Measurements from ENCODE around the gene KANK3.
"Not testable (repeated sequence)": the region's sequence is repeated elsewhere in the genome, so short reads cannot be mapped to it uniquely, and the experiment has no call there.

The KANK3 gene

DNA sequence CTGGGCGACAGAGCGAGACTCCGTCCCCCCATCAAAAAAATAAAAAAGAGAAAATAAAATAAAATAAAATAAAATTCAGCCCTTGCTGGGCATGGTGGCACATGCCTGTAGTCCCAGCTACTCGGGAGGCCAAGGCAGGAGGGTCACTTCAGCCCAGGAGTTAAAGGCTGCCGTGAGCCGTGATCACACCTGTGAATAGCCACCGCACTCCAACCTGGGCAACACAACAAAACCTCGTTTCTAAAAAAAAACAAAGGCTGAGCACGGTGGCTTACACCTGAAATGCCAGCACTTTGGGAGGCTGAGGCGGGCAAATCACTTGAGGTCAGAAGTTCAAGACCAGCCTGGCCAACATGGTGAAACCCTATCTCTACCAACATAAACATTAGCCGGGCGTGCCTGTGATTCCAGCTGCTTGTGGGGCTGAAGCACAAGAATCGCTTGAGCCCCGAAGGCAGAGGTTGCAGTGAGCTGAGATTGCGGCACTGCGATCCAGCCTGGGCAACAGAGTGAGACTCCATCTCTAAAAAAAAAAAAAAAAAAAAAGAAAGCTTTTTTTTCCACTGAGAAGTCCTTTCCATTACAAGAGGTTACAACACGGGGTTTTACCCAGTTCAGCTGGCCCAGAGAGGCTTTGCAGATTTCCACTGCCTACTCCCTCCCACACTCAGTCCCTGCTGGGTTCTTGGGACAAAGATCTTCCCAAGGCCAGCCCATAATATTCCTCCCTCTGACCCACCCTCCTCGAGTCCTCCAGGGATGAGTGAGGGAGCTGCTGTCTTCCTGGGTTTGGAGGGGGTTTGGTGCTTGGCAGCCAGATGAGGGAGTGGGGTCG, 27.3 kb upstream of the KANK3 start:
- no peak for DNase-seq

DNA sequence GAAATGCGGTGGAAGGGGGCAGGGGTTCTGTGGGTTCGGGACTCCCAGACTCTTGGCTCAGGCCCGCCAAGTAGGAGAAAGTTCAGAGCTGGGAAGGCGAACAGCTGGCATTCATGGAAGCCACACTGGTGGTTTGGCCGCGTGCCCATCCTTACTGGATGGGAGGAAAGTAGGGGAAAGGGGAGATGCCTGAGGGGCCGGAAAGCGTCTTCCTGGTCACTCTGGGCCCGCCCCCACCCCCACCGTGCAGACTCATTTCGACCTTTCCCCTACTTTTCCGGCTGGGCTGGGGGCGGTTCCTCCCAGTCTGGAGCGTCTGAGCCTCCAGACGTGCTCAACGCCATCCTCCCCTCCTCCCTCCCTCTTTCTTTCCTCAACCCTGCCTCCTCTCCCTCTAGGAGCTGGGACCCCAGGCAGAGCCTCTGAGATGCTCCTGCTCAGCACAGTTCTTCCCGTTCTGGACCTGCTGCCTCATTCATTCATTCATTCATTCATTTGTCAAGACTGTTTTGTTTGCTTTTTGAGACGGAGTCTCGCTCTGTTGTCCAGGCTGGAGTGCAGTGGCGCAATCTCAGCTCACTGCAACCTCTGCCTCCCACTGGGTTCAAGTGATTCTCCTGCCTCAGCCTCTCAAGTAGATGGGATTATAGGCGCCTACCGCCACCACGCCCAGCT, 24.4 kb upstream of the KANK3 start:
- no peak for DNase-seq

DNA sequence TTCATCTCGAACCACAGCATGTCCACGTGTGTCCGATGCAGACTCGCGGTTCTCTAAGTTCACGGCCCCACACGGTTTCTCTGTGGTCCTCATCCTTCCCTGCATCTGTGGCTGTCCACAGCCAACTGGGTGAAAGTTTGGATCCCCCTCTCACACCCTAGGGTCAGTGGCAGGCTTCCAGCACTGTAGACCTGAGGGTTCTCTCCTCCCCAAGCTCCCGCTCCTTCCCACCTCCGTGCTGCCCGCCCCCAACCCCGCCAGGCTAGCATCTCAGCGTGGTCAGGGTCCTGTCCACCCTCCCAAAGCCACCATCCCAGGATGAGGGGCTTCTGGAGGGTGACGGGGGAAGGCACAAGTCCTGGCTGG, 23.9 kb upstream of the KANK3 start:
- DNase-seq, result no peak

DNA sequence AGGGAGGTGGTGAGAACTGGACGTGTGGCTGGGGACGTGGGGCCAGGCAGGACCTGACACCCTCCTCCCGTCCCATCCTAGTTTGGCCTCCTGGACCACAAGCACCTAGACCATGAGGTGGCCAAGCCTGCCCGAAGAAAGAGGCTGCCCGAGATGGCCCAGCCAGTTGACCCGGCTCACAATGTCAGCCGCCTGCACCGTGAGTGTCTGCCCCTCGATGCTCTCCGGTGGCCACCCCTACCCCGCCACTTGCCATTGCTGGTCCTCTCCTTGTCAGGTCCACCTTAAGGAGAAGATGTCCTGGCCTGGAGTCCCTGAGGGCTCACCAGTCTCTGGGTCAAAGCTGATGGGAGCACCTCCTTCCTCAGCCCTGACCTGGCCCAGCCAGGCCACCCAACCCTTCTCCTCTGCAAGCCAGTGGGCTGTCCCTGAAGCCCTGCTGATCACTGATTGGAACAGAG, 23.1 kb upstream of the KANK3 start:
- DNase-seq, result no peak

DNA sequence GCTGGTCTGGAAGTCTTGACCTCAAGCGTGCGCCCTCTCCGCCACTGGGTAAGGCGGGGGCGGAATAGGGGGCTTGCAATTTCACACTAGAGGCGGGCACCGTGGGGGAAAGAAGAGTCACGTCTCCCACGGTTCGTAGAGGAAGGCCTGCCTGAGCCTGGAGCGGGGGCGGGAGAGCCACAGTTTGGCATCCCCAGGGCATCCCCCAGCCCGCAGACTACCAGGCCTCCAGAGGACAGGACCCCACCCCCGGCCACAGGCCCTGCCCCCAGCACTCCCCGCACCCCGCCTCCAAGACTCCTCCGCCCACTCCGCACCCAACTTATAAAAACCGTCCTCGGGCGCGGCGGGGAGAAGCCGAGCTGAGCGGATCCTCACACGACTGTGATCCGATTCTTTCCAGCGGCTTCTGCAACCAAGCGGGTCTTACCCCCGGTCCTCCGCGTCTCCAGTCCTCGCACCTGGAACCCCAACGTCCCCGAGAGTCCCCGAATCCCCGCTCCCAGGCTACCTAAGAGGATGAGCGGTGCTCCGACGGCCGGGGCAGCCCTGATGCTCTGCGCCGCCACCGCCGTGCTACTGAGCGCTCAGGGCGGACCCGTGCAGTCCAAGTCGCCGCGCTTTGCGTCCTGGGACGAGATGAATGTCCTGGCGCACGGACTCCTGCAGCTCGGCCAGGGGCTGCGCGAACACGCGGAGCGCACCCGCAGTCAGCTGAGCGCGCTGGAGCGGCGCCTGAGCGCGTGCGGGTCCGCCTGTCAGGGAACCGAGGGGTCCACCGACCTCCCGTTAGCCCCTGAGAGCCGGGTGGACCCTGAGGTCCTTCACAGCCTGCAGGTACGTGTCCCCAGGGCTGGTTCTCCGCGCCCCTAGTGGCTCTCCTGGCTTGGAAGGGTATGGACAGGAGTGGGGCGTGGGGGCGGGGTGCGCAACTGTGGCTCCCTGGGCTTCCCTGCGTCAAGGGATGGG, 21.0 kb upstream of the KANK3 start, which contains the start of gene ANGPTL4:
Gene ANGPTL4 (plus strand): TSS at position 353 of the 969 bp plus-strand sequence. CDS start 167 bp downstream, at position 520.
- DNase-seq, result no peak

DNA sequence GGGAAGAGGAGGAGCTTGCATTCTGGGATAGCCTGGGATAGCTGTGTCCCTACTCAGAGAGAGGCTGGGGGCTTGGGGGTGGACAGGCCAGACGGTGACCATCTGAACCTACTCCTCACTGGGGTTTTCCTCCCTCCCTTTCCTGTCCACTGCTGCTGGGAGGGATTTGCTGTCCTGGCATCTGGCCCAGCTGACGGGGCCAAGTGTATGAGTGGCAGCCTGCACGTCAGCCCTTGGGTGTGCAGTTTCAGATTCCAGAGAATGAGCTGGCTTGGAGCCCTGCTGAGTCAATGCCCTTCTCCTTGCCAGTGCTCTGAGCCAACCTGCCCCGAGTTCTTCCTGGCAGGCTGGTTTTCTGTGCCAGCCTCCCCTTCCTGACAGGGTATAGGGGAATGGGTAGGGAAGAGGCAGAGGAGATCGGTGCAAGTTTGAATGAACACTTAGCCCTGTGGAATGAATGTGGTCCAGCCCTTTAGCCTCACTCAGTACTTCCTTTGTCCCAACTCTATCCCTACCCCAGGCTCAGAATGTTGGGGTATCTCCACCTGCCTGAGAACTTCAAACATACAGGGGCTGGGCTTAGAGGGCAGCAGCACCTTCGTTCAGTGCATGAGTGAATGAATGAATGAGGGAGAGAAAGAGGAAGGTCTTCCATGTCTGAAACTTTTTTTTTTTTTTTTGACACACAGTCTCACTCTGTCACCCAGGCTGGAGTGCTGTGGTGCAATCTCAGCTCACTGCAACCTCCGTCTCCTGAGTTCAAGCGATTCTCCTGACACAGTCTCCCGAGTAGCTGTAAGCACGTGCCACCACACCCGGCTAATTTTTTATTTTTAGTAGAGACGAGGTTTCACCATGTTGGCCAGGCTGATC, 19.1 kb upstream of the KANK3 start:
- DNase-seq, result no peak

DNA sequence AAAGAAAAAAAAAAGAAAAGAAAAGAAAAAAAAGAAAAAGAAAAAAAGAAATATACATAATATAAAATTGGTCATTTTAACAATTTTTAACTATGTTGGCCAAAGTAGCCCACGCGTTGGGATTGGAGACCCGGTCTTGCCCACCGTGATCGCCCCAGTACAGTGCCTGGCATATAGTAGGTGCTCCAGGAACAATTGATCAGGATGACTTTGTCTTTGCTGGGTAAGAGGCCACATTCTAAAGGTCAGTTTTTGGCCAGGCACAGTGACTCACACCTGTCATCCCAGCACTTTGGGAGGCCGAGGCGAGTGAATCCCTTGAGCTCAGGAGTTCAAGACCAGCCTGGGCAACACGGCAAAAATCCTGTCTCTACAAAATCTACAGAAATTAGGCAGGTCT, 17.1 kb upstream of the KANK3 start:
- DNase-seq, result no peak

DNA sequence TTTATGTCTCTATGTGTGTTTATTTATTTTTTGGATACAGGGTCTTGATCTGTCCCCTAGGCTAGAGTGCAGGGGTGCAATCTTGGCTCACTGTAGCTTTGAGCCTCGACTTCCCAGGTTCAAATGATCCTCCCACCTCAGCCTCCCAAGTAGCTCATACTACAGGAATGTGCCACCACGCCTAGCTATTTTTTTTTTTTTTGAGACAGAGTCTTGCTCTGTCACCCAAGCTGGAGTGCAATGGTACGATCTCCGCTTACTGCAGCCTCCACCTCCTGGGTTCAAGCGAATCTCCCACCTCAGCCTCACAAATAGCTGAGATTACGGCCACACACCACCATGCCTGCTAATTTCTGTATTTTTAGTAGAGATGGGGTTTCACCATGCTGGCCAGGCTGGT, 15.9 kb upstream of the KANK3 start:
- no peak for DNase-seq

DNA sequence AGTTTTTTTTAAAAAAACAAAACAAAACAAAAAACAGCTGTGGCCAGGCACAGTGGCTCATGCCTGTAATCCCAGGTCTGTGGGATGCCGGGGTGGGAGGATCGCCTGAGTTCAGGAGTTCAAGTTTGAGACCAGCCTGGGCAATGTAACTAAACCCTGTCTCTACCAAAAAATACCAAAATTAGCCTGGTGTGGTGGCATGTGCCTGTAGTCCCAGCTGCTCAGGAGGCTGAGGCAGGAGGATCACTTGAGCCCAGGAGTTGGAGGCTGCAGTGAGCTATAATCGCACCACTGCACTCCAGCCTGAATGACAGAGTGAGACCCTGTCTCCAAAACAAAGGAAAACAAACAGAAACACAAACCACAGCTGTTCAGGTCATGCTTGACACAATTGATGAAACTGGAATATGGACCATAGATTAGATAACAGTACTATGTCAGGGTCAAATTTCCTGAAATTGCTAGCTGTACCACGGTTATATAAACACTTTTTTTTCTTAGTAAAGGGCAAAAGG, 14.0 kb upstream of the KANK3 start:
- no peak for DNase-seq

DNA sequence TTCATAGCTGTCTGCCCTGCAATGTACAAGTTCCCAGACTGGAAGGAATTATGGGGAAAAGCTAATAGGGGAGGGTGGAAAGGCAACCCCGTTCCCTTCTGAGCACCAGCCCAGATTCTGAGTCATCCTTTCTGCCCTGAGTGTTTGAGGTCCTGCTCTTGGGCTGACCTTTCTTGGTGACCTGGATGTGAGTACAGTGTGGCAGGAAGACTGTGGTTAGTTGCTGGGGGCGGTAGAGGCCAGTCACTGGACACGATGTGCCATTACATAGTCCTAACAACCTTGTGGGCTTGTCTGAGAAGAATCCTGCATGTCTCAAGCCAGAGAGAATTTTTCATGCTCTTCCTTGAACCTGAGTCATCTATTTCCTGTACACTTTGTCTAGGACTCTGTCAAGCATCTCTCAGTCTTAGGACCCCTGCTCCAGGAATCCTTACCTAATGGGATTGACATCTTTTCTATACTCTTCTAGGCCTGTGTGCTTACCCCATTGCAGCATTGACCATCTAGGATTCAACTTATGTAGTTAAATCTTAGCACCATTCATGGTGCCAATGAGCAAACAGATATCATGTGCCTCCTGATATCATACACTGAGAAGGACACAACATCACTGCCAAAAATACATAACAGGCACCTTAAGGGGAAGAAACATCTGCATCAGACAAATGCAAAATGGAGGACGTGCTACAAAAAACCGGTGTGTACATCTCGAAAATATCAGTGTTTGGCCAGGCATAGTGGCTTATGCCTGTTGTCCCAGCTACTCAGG, 12.8 kb upstream of the KANK3 start:
- DNase-seq, result peak; percentile 71

DNA sequence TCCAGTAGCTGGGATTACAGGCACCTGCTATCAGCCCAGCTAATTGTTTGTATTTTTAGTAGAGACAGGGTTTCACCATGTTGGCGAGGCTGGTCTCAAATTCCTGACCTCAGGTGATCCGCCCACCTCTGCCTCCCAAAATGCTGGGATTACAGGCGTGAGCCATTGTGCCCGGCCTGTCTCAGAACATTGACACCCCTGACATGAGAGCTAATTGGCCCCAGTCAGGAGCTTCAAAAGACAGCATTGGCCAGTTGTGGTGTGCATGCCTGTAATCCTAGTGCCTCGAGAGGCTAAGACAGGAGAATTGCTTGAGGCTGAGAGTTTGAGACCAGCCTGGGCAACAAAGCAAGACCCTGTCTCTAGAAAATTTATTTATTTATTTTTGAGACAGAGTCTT, 9.8 kb upstream of the KANK3 start:
- DNase-seq, result not testable (repeated sequence)

DNA sequence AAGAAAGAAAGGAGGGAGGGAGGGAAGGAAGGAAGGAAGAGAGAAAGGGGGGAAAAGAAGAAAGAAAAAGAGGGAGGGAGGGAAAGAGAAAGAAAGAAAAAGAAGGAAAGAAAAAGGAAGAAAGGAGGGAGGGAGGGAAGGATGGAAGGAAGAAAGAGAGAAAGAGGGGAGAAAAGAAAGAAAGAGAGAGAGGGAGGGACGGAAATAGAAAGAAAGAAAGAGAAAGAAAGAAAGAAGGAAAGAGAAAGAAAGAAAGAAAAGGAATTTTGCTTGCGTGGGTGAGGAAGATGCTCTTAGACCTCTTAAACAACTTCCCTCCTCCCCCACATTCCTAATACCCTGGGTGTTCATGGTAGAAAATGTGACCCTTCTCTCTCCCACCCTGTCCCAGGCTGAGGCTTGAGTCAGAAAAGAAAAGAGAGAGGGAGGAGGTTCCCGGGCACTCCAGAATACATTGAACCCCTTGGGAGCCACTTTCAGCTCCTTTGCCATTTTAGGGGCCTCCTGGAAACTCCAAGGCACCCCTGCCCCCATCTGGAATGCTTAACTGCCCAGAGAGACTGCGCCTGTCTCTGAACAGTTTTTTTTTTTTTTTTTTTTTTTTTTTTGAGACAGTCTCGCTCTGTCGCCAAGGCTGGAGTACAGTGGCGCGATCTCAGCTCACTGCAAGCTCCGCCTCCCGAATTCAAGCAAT, 9.2 kb upstream of the KANK3 start:
- no peak for DNase-seq

DNA sequence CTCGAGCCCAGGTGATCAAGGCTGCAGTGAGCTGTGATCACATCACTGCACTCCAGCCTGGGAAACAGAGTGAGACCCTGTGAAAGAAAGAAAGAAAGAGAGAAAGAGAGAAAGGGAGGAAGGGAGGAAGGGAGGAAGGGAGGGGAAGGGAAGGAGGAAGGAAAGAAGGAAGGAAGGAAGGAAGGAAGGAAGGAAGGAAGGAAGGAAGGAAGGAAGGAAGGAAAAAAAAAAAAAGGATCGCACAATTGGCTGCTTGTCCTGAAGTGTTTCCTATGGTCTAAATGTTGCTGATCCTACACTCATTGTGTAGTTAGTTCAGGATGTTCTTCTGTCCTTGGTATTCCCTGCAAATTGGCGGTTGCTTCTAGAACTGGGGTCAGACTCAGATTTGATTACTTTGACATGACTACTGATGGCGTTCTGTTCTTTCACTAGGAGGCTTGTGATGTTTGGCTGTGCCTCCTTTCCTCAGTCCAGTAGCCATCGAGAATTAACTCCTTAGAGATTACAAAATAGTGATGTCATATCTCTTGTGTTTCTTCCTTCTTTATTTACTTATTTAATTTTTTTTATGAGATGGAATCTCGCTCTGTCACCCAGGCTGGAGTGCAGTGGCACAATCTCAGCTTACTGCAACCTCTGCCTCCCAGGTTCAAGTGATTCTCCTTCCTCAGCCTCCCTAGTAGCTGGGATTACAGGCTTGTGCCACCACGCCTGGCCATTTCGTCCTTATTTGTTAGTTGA, 6.7 kb upstream of the KANK3 start:
- DNase-seq, result not testable (repeated sequence)

DNA sequence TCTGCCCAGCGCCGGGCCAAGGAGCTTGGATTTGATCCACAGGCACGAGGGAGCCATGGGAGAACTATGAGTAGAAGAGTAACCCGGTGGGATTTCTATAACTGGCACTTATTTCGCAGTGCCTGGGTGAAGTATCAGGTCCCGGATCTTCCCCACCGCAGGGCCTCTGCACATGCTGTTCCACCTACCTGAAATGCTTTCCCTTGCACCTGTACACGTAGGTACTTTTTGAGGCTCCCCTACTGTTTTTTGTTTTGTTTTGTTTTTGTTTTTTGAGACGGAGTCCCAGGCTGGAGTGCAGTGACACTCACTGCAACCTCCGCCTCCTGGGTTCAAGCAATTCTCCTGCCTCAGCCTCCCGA, 402 bp upstream of the KANK3 start:
- no peak for DNase-seq

DNA sequence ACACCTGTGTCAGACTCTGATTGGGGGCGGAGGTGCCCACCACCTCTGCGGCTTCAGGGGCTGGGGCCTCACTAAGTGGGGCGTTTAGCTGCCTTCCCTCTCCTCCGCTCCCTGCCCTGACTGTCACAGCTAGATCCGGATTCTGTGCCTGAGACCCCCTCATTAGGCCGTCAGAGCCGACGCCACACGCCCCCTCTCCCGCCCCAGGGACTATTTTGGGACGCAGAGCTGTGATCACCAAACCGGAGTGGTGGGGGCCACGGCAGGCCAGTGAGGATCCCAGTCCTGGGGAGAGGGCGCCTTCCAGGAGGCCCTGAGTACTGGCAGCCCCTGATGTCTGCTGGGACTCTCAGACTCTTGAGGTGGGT, 762 bp downstream of the KANK3 start:
- no peak for DNase-seq

DNA sequence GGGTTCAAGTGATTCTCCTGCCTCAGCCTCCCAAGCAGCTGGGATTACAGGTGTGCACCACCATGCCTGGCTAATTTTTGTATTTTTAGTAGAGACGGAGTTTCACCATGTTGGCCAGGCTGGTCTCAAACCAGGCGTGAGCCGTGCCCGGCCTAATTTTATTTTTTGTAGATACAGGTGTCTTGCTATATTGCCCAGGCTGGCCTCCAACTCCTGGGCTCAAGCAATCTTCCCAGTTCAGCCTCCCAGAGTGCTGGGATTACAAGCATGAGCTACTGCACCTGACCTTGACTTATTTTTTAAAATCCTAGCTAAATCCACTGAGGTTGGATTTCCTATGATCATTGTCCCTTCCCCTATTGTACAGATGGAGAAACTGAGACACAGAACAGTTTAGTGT, 1.6 kb downstream of the KANK3 start:
- DNase-seq, result not testable (repeated sequence)

DNA sequence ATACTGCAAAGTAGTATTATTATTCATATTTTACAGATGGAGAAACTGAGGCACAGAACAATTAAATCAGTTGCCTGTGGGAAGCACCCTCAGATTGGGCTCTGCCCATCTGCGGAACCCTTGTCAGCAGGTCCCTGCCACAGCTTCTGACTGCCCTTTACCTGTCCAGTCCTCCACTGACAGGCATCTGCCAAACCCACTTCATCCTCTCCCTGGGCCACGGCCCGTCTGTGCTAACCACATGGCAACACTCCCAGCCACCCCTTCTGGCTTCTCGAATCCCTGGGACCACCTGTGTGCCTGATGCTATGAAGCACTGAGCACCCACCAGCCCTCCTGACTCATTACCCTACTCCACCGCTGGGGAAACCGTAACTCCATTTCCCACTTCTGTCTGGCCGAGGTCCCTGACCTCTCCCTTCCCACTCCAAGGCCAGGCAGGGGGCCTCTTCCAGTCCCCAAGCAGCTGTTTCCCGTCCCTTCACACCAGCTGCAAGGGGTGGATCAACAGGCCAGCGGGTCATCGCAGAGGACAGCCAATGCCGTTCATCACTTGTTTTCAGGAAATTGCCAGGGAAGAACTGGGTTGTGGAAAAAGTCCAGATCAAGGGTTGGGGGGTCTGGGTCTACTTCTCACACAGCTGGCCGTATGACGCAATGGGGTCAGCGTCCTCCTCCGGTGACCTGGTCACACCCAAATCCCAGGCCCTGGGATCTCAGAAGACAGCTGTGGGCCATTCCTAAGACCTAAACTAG, 2.5 kb downstream of the KANK3 start:
- no peak for DNase-seq

DNA sequence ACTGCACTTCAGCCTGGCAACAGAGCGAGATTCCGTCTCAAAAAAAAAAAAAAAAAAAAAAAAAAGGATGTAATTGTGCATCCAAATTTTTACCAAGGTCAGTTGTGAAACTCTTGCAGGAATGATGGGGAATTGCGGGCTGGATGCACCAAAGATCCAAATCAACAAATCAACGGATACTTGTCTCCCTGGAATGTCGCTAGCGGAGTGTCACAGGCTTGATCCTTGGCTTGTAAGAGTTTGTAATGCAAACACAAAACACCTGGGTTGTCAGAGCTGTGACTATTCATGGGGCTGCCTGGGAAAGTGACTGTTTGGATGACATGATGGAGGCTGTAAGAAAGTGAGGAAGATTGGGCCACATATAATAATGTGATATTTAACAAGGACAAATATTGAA, 4.2 kb downstream of the KANK3 start:
- no peak for DNase-seq

DNA sequence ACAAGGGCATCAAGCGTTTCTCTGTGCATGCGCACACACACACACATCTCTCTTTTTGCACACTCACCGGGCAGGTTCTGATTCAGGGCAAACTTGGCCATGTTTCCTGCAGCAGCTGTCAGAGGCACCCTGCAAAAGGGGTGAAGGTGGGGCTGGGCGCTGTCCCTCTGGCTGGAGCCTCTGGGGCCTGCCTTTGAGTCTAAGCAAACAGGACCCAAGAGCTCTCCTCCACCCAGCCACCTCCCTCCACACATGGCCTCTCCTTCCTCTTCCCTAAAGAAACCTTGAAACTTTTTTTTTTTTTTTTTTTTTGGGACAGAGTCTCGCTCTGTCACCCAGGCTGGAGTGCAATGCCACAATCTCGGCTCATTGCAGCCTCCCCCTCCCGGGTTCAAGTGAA, 5.3 kb downstream of the KANK3 start:
- no peak for DNase-seq
